Heart left ventricle (tissue), 16 donors: ENCODE measurements around the gene PNPLA2. TPM values are rescaled to one million over a fixed set of nuclear protein-coding genes. Genes with fewer than 3 reads are reported as not detected.

Experiments used
- ATAC-seq, 4 donors: fragments of 200-7000 bp; cut with Tn5 transposase; one replicate each; pipeline ENCODE4 v1.9.1; 2020 to 2022; ENCODE audit warnings: moderate library complexity in 4 of 4, mild to moderate bottlenecking in 3 of 4, moderate number of reproducible peaks in 1 of 4
- DNase-seq, 5 donors: peaks; one replicate each; pipeline ENCODE4 v3.0.0-alpha.2; 2020
- H3K27ac ChIP-seq, 12 donors: fragments of 200-600 bp; sonication (generic) in 4 of 12; one replicate each; pipeline versions ENCODE4 v1.5.0 to v1.8.0; 2016 to 2022; ENCODE audit warnings: mild to moderate bottlenecking in 2 of 12
- H3K27me3 ChIP-seq, 9 donors: fragments of 200-600 bp; sonication (generic) in 2 of 9; one replicate each; pipeline versions ENCODE4 v1.5.1 to v1.8.0; 2016 to 2022; ENCODE audit warnings: mild to moderate bottlenecking in 3 of 9
- H3K36me3 ChIP-seq, 9 donors: fragments of 200-600 bp; sonication (generic) in 2 of 9; one replicate each; pipeline versions ENCODE4 v1.5.0 to v1.8.0; 2018 to 2022; ENCODE audit warnings: mild to moderate bottlenecking in 2 of 9
- H3K4me1 ChIP-seq, 12 donors: fragments of 200-600 bp; sonication (generic) in 4 of 12; one replicate each; pipeline versions ENCODE4 v1.5.0 to v1.8.0; 2016 to 2022; ENCODE audit warnings: mild to moderate bottlenecking in 3 of 12
- H3K4me3 ChIP-seq, 12 donors: fragments of 200-600 bp; sonication (generic) in 4 of 12; one replicate each; pipeline versions ENCODE4 v1.5.0 to v1.8.0; 2017 to 2022; ENCODE audit warnings: mild to moderate bottlenecking in 9 of 12, moderate library complexity in 4 of 12
- H3K9me3 ChIP-seq, 12 donors: fragments of 200-600 bp; sonication (generic) in 4 of 12; one replicate each; pipeline versions ENCODE4 v1.5.0 to v1.8.0; 2016 to 2022; ENCODE audit warnings: mild to moderate bottlenecking in 1 of 12
- CTCF ChIP-seq, 12 donors: fragments of 200-600 bp; sonication (generic) in 4 of 12; IDR thresholded peaks; one replicate each; pipeline versions ENCODE4 v1.5.0 to v1.8.0; 2018 to 2022; ENCODE audit warnings: antibody characterized with exemption in 12 of 12, mild to moderate bottlenecking in 5 of 12
- POLR2A ChIP-seq, 2 donors: fragments of 450-650 bp; IDR thresholded peaks; one replicate each; pipeline ENCODE4 v1.6.1; 2017; ENCODE audit warnings: antibody characterized with exemption in 2 of 2, mild to moderate bottlenecking in 2 of 2, moderate library complexity in 2 of 2
- WGBS, 4 donors: extraction: QIAGEN DNeasy Blood & Tissue Kit in 2 of 4; methylation state at CpG; one replicate each; pipeline versions ENCODE4 v1.1.5 to v1.1.7; 2013 to 2018; 5-methylcytosine and 5-hydroxymethylcytosine counted together
- intact Hi-C, 10 donors: fragments of 100-400 bp; cut with DNase I; formaldehyde crosslinking; loops; one replicate each; pipeline versions ENCODE4 v1.11.1 to v1.14.2; 2022
- long read RNA-seq, 3 donors: library from polyadenylated mRNA; unstranded; transcript quantifications; one replicate each; pipeline ENCODE4 v2.0.0, GENCODE V29; 2020 to 2021
- polyA plus RNA-seq, 2 donors: library from polyadenylated mRNA; stranded (reverse); fragments of 200-250 nt; gene quantifications; one replicate each; pipeline ENCODE4 v1.2.3, GENCODE V29; 2013
- total RNA-seq, 9 donors: library from RNA; depleted of rRNA in 2 of 9; stranded (reverse); fragments of >200 nt in 2 of 9; fragmentation: NEBNext Ultra II Directional in 3 of 9; extraction: Animal tissue kit (Norgen Biotek cat#: 25700) in 3 of 9; gene quantifications; one replicate each; pipeline versions ENCODE4 v1.1.0 to v1.2.4, GENCODE V29; 2016 to 2023
- donor health status: ischemic (EF 13 %, LVEDD 7.1; RV severe dilation, severe dysfunction).
- donor health status: healthy with polysubstance abuse.
- donor health status: DM: no; HTN: yes; CAD: no.
- donor health status: DM: no; HTN: no; CAD: no.
- donor health status: ischemic (EF 25% LVEDD 6.9; RV normal size, moderate dysfunction).
- donor health status: ischemic (EF 25% LVEDD 5.7; RV mildly dilated, moderate dysfunction).
- donor health status: healthy.
- donor health status: DM: yes; HTN: yes; CAD: no.
- donor health status: ischemic (EF 35%, LVEDD 5.7; RV mildly dilated, moderate dysfunction).
- donor health status: nonischemic (EF 11% LVEDD 7.7; RV severe dilation, severe dysfunction).
- donor health status: DM: yes; HTN: yes; CAD: no.
- donor health status: PGD.
- donor health status: ischemic (EF 29% LVEDD 5.4; RV normal size, mild dysfunction).
- donor health status: nonischemic (EF 23%, LVEDD 6.1; RV moderate dilation, normal function).

PNPLA2 gene
- total RNA-seq (100 to 1,000 TPM; 141 to 348 (median 232) TPM), polyA plus RNA-seq (100 to 1,000 TPM; 112 to 133 TPM)
- long read RNA-seq, donor 1, partial matches to known transcripts = 184 of 240 reads
- long read RNA-seq, donor 1, other reads (novel, unspliced or antisense) = 56 of 240 reads
- long read RNA-seq, donor 2, partial matches to known transcripts = 148 of 159 reads
- long read RNA-seq, donor 2, other reads (novel, unspliced or antisense) = 11 of 159 reads
- long read RNA-seq, donor 3, partial matches to known transcripts = 87 of 109 reads
- long read RNA-seq, donor 3, other reads (novel, unspliced or antisense) = 22 of 109 reads

GRCh38 chr11:818396-819128 is at the start of gene PNPLA2:
PNPLA2 (plus strand) TSS chr11:818914; CDS start chr11:819719, 805 bp downstream.
- Histone ChIP-seq H3K4me3 (peak within 1 kb of the TSS; percentile 74 to 99 (median 88)), H3K9me3 (no peaks in the 10 kb centered on the region), H3K27me3 (no peaks in the 10 kb centered on the region), H3K27ac (peak within 1 kb of the TSS; percentile 91 to 100 (median 96)), H3K4me1 (peaks cover 10 to 40% (median 27%) of the 10 kb centered on the region in 12 donors), H3K36me3 (peaks cover 0 to 34% (median 22%) of the 10 kb centered on the region in 9 donors)
- 26 to 37% (median 28%) methylated on average over 18 to 20 of the region's 20 CpGs for WGBS, 4 donors
- DNase-seq (no peak), ATAC-seq (no peak)
- TF ChIP-seq CTCF (IDR thresholded peaks at IDR 0.05) (no peak), POLR2A (IDR thresholded peaks at IDR 0.05) (no peak)
- intact Hi-C loops = loop anchor here in 1 of 10 donors (1.0 kb wide), 1 partner anchor 9 kb away; the partner anchor contains the start of gene RPLP2

GRCh38 chr11:769887-770641 is 48.6 kb upstream of the PNPLA2 start:
- Histone ChIP-seq H3K4me3 (no peak overlapping the region), H3K9me3 (no peaks in the 10 kb centered on the region), H3K4me1 (peaks cover 0 to 14% (median 3%) of the 10 kb centered on the region in 12 donors), H3K36me3 (peaks cover 0 to 80% (median 59%) of the 10 kb centered on the region in 9 donors), H3K27ac (no peak overlapping the region), H3K27me3 (no peaks in the 10 kb centered on the region)
- no peak for DNase-seq
- WGBS, 4 donors = 87 to 90% (median 88%) methylated on average over 21 to 23 of the region's 23 CpGs
- intact Hi-C loops = no loop called here
- ATAC-seq = no peak
- TF ChIP-seq CTCF (IDR thresholded peaks at IDR 0.05) (no peak), POLR2A (IDR thresholded peaks at IDR 0.05) (no peak)

GRCh38 chr11:770642-771616 is 47.8 kb upstream of the PNPLA2 start:
- H3K4me1 ChIP-seq = peaks cover 0 to 22% (median 11%) of the 10 kb centered on the region in 12 donors
- 89 to 93% (median 91%) methylated on average over 11 to 32 of the region's 32 CpGs for WGBS, 4 donors
- peaks cover 0 to 73% (median 56%) of the 10 kb centered on the region in 9 donors for H3K36me3 ChIP-seq
- ATAC-seq (no peak), DNase-seq (peak in 1 of 5 donors; percentile 17)
- no peak overlapping the region for H3K27ac ChIP-seq
- H3K9me3 ChIP-seq = no peaks in the 10 kb centered on the region
- H3K4me3 ChIP-seq = no peak overlapping the region
- intact Hi-C loops = no loop called here
- TF ChIP-seq CTCF (IDR thresholded peaks at IDR 0.05) = no peak
- TF ChIP-seq POLR2A (IDR thresholded peaks at IDR 0.05) = no peak
- H3K27me3 ChIP-seq = no peaks in the 10 kb centered on the region
